ENCODE measurements around the gene PDE4A. TPM values are rescaled to one million over a fixed set of nuclear protein-coding genes. Genes with fewer than 3 reads are reported as not detected.
A peak's percentile ranks its signal among the peaks of the same experiment; 100 is the strongest.

Gene PDE4A
- total RNA-seq, 1 experiment from 2014 or later = 0.42 TPM

- H3K27me3 Mint-ChIP-seq (ENCODE audit: insufficient read depth, unreplicated experiment) = peaks cover 48% of the 10 kb centered on the region
- no peaks in the 10 kb centered on the region for H3K36me3 Mint-ChIP-seq (ENCODE audit: insufficient read depth, unreplicated experiment)
- TF ChIP-seq CTCF (IDR thresholded peaks at IDR 0.05; ENCODE audit: unreplicated experiment) = no peak
- H3K9me3 Mint-ChIP-seq (ENCODE audit: unreplicated experiment) = no peaks in the 10 kb centered on the region
- peaks cover 25% of the 10 kb centered on the region for H3K4me1 Mint-ChIP-seq (ENCODE audit: insufficient read depth, unreplicated experiment)
- CTCF ChIA-PET = interaction anchor here (0.6 to 0.7 kb wide), 3 partner anchors 14 to 1256 kb away, joined by 3 to 4 read pairs (median 3); no protein-coding TSS in a partner anchor
- DNase-seq (ENCODE audit: unreplicated experiment) = peak; percentile 58
- peak overlapping the region; percentile 77 for H3K4me3 Mint-ChIP-seq (ENCODE audit: unreplicated experiment)
- POLR2A ChIA-PET = interaction anchor here (1.2 kb wide), 1 partner anchor 17 kb away, joined by 4 read pairs; the partner anchor contains the start of gene CDC37
- H3K27ac Mint-ChIP-seq (ENCODE audit: low read depth, unreplicated experiment) = no peak overlapping the region
- no TSS peak for BruUV-seq (replicated peaks)
- intact Hi-C loops (cut with micrococcal nuclease) = loop anchor here (5.0 kb wide), 1 partner anchor 147 kb away; the partner anchor contains the start of genes CDKN2D and KRI1
These were observed 493 bp upstream of the PDE4A start for GRCh38 chr19:10419646-10420443.

GRCh38 chr19:10421240-10422045 lies 1.1 kb downstream of the PDE4A start:
- ChIA-PET POLR2A (interaction anchor here (1.2 kb wide), 1 partner anchor 18 kb away, joined by 4 read pairs; the partner anchor contains the start of gene CDC37), CTCF (interaction anchor here (0.6 to 4.0 kb wide), 5 partner anchors 10 to 54 kb away, joined by 3 to 34 read pairs (median 3); partner anchors contain the start of gene CDC37)
- no TSS peak for BruUV-seq (replicated peaks)
- intact Hi-C loops (cut with micrococcal nuclease) = loop anchor here (5.0 kb wide), 1 partner anchor 146 kb away; the partner anchor contains the start of genes CDKN2D and KRI1
- no peak for DNase-seq (ENCODE audit: unreplicated experiment)
- H3K27me3 Mint-ChIP-seq (ENCODE audit: insufficient read depth, unreplicated experiment) = peaks cover 48% of the 10 kb centered on the region
- peak overlapping the region; percentile 36 for H3K4me3 Mint-ChIP-seq (ENCODE audit: unreplicated experiment)
- TF ChIP-seq CTCF (IDR thresholded peaks at IDR 0.05; ENCODE audit: unreplicated experiment) = no peak
- peaks cover 25% of the 10 kb centered on the region for H3K4me1 Mint-ChIP-seq (ENCODE audit: insufficient read depth, unreplicated experiment)
- no peaks in the 10 kb centered on the region for H3K9me3 Mint-ChIP-seq (ENCODE audit: unreplicated experiment)
- no peaks in the 10 kb centered on the region for H3K36me3 Mint-ChIP-seq (ENCODE audit: insufficient read depth, unreplicated experiment)
- H3K27ac Mint-ChIP-seq (ENCODE audit: low read depth, unreplicated experiment) = no peak overlapping the region

- Mint-ChIP-seq H3K27ac (ENCODE audit: low read depth, unreplicated experiment) (no peak overlapping the region), H3K9me3 (ENCODE audit: unreplicated experiment) (no peaks in the 10 kb centered on the region), H3K4me1 (ENCODE audit: insufficient read depth, unreplicated experiment) (peaks cover 19% of the 10 kb centered on the region), H3K27me3 (ENCODE audit: insufficient read depth, unreplicated experiment) (peaks cover 48% of the 10 kb centered on the region), H3K36me3 (ENCODE audit: insufficient read depth, unreplicated experiment) (no peaks in the 10 kb centered on the region), H3K4me3 (ENCODE audit: unreplicated experiment) (no peak overlapping the region)
- DNase-seq (ENCODE audit: unreplicated experiment) = no peak
- intact Hi-C loops (cut with micrococcal nuclease) = loop anchor here (5.0 kb wide), 1 partner anchor 145 kb away; the partner anchor contains the start of genes CDKN2D and KRI1
- POLR2A ChIA-PET = no interaction called here
- CTCF ChIA-PET = interaction anchor here (0.6 to 4.0 kb wide), 5 partner anchors 11 to 61 kb away, joined by 3 to 34 read pairs (median 3); partner anchors contain the start of gene CDC37
- no TSS peak for BruUV-seq (replicated peaks)
- no peak for TF ChIP-seq CTCF (IDR thresholded peaks at IDR 0.05; ENCODE audit: unreplicated experiment)
These were observed 1.7 kb downstream of the PDE4A start for GRCh38 chr19:10422046-10422461.
